Activated B cell treated with CpG ODN at 0.5 μM for 24 hours (primary cell): ENCODE measurements around the gene MPDU1. TPM values are rescaled to one million over a fixed set of nuclear protein-coding genes. Genes with fewer than 3 reads are reported as not detected.
A peak's percentile ranks its signal among the peaks of the same experiment; 100 is the strongest.

ENCODE experiments used
- ATAC-seq: fragments of 200-7000 bp; cut with Tn5 transposase; one replicate; pipeline ENCODE4 v1.10.0; 2021; ENCODE audit warnings: low read depth, mild to moderate bottlenecking, moderate library complexity
- CTCF ChIA-PET: fragments of 350-600 bp; sonication (Branson Sonifier 250); formaldehyde crosslinking; loops from one replicate; lab custom pipeline; 2021; ENCODE audit warnings: antibody characterized with exemption; lab: Charles Lee
- POLR2A ChIA-PET: fragments of 350-600 bp; sonication (Branson Sonifier 250); formaldehyde crosslinking; loops from one replicate; lab custom pipeline; 2021; ENCODE audit warnings: antibody characterized with exemption; lab: Charles Lee
- DNase-seq: peaks from one replicate; pipeline ENCODE4 v3.0.0; 2022
- H3K27ac Mint-ChIP-seq: one replicate; pipeline ENCODE4 v1.8.0; 2020; ENCODE audit warnings: mixed read lengths
- H3K27me3 Mint-ChIP-seq: one replicate; pipeline ENCODE4 v1.8.0; 2021; ENCODE audit warnings: mixed read lengths
- H3K36me3 Mint-ChIP-seq: one replicate; pipeline ENCODE4 v1.8.0; 2021; ENCODE audit warnings: low read depth, mixed read lengths
- H3K4me1 Mint-ChIP-seq: one replicate; pipeline ENCODE4 v1.8.0; 2021; ENCODE audit warnings: mixed read lengths
- H3K4me3 Mint-ChIP-seq: one replicate; pipeline ENCODE4 v1.8.0; 2020; ENCODE audit warnings: mild to moderate bottlenecking, mixed read lengths
- H3K9me3 Mint-ChIP-seq: one replicate; pipeline ENCODE4 v1.8.0; 2020; ENCODE audit warnings: mixed read lengths
- CTCF ChIP-seq: fragments of 200-600 bp; IDR thresholded peaks from one replicate; pipeline ENCODE4 v1.8.0; 2022; ENCODE audit warnings: antibody characterized with exemption, mild to moderate bottlenecking
- intact Hi-C: fragments of 100-400 bp; cut with micrococcal nuclease; formaldehyde crosslinking; loops from one replicate; pipeline ENCODE4 v1.15.1; 2024
- total RNA-seq: library from RNA; stranded (reverse); gene quantifications from 2 replicates; pipeline ENCODE4 v1.2.3, GENCODE V29; 2022

MPDU1 gene
- total RNA-seq, 1 donor from 2014 or later: 58.9 TPM

GRCh38 chr17:7562208-7562605, 21.4 kb upstream of the MPDU1 start:
- DNase-seq (no peak), ATAC-seq (no peak)
- intact Hi-C loops: no loop called here
- Mint-ChIP-seq H3K4me1 (peaks cover 53% of the 10 kb centered on the region), H3K4me3 (peak overlapping the region; percentile 92), H3K27me3 (no peaks in the 10 kb centered on the region), H3K36me3 (peaks cover 51% of the 10 kb centered on the region), H3K9me3 (no peaks in the 10 kb centered on the region), H3K27ac (peak overlapping the region; percentile 85)
- TF ChIP-seq CTCF: no peak
- POLR2A ChIA-PET: interaction anchor here (1.7 to 7.9 kb wide), 11 partner anchors 10 to 226 kb away, joined by 3 to 98 read pairs (median 26); partner anchors contain the start of genes ACAP1, CD68, MPDU1 and POLR2A
- CTCF ChIA-PET: interaction anchor here (1.5 to 6.1 kb wide), 7 partner anchors 9 to 206 kb away, joined by 4 to 364 read pairs (median 23); partner anchors contain the start of genes SOX15, TMEM102 and TMEM95

GRCh38 chr17:7563115-7563869, 20.4 kb upstream of the MPDU1 start:
- H3K4me3 Mint-ChIP-seq: peak overlapping the region; percentile 89
- peaks cover 55% of the 10 kb centered on the region for H3K36me3 Mint-ChIP-seq
- H3K9me3 Mint-ChIP-seq: no peaks in the 10 kb centered on the region
- no peak overlapping the region for H3K27ac Mint-ChIP-seq
- no peaks in the 10 kb centered on the region for H3K27me3 Mint-ChIP-seq
- DNase-seq (no peak), ATAC-seq (no peak)
- no peak for TF ChIP-seq CTCF
- ChIA-PET POLR2A (interaction anchor here (0.6 to 7.9 kb wide), 6 partner anchors 9 to 159 kb away, joined by 3 to 74 read pairs (median 8); partner anchors contain the start of genes TNFSF12 and TP53), CTCF (interaction anchor here (0.8 kb wide), 1 partner anchor 13 kb away, joined by 3 read pairs; no protein-coding TSS in a partner anchor)
- H3K4me1 Mint-ChIP-seq: peaks cover 47% of the 10 kb centered on the region
- intact Hi-C loops: no loop called here

GRCh38 chr17:7569571-7569970, 14.1 kb upstream of the MPDU1 start:
- Mint-ChIP-seq H3K27ac (no peak overlapping the region), H3K27me3 (no peaks in the 10 kb centered on the region), H3K4me3 (no peak overlapping the region), H3K36me3 (peaks cover 80% of the 10 kb centered on the region), H3K4me1 (peaks cover 22% of the 10 kb centered on the region), H3K9me3 (no peaks in the 10 kb centered on the region)
- ATAC-seq (no peak), DNase-seq (no peak)
- CTCF ChIA-PET: interaction anchor here (1.6 to 3.9 kb wide), 2 partner anchors 9 to 55 kb away, joined by 4 to 18 read pairs; partner anchors contain the start of gene SENP3
- no peak for TF ChIP-seq CTCF
- intact Hi-C loops: no loop called here
- POLR2A ChIA-PET: interaction anchor here (0.6 to 7.9 kb wide), 4 partner anchors 9 to 249 kb away, joined by 4 to 131 read pairs (median 44); partner anchors contain the start of genes CD68, MPDU1, SENP3 and TNFSF13

GRCh38 chr17:7570351-7570750, 13.3 kb upstream of the MPDU1 start:
- no peak for DNase-seq
- TF ChIP-seq CTCF: no peak
- no peak for ATAC-seq
- Mint-ChIP-seq H3K27ac (no peak overlapping the region), H3K36me3 (peaks cover 80% of the 10 kb centered on the region), H3K4me1 (peaks cover 28% of the 10 kb centered on the region), H3K27me3 (no peaks in the 10 kb centered on the region), H3K4me3 (no peak overlapping the region), H3K9me3 (no peaks in the 10 kb centered on the region)
- CTCF ChIA-PET: interaction anchor here (1.6 to 3.9 kb wide), 3 partner anchors 9 to 56 kb away, joined by 4 to 18 read pairs (median 8); partner anchors contain the start of genes SENP3 and SOX15
- POLR2A ChIA-PET: interaction anchor here (0.5 to 7.9 kb wide), 6 partner anchors 9 to 117 kb away, joined by 4 to 131 read pairs (median 36); partner anchors contain the start of genes CD68, MPDU1, POLR2A and SENP3
- intact Hi-C loops: no loop called here

GRCh38 chr17:7572338-7572587, 11.4 kb upstream of the MPDU1 start:
- ChIA-PET CTCF (interaction anchor here (1.9 to 3.9 kb wide), 2 partner anchors 11 to 17 kb away, joined by 8 to 18 read pairs; partner anchors contain the start of genes SENP3 and SOX15), POLR2A (interaction anchor here (0.6 to 7.9 kb wide), 13 partner anchors 12 to 242 kb away, joined by 3 to 131 read pairs (median 6); partner anchors contain the start of genes FXR2, MPDU1, POLR2A and SENP3)
- intact Hi-C loops: loop anchor here (1.0 to 2.0 kb wide), 10 partner anchors 11 to 333 kb away; partner anchors contain the start of genes EIF5A, ELP5, PHF23 and POLR2A
- Mint-ChIP-seq H3K27me3 (no peaks in the 10 kb centered on the region), H3K36me3 (peaks cover 84% of the 10 kb centered on the region), H3K27ac (peak overlapping the region; percentile 99), H3K4me3 (peak overlapping the region; percentile 98), H3K9me3 (no peaks in the 10 kb centered on the region), H3K4me1 (peaks cover 43% of the 10 kb centered on the region)
- DNase-seq (no peak), ATAC-seq (peak; percentile 82)
- TF ChIP-seq CTCF: no peak
